PFSK-1 (cell line): ENCODE results near the gene TPM3.

Source experiments
- FOXP2 ChIP-seq: optimal IDR thresholded peaks from 2 replicates; pipeline ENCODE3; 2011; ENCODE audit warnings: borderline replicate concordance, control low read depth, inconsistent platforms; ENCODE audit not compliant: insufficient read depth; ENCODE audit errors: extremely low read length, extremely low read depth
- POLR2AphosphoS5 ChIP-seq: IDR thresholded peaks from 2 replicates; pipeline ENCODE4 v1.6.1; 2012; ENCODE audit warnings: low read depth, mild to moderate bottlenecking, control low read depth, low read length, moderate library complexity
- REST ChIP-seq, 2 experiments: IDR thresholded peaks; 2 replicates each; pipeline versions ENCODE4 v1.6.1 to v1.8.0; 2011 to 2012; ENCODE audit warnings: low read depth in 2 of 2, low read length in 2 of 2, control low read depth in 1 of 2, inconsistent platforms in 1 of 2, mild to moderate bottlenecking in 1 of 2, moderate library complexity in 1 of 2; ENCODE audit not compliant: insufficient read depth in 1 of 2
- SIN3A ChIP-seq: IDR thresholded peaks from 2 replicates; pipeline ENCODE4 v1.6.1; 2012; ENCODE audit warnings: mild to moderate bottlenecking, low read length, moderate library complexity, borderline replicate concordance; ENCODE audit not compliant: insufficient read depth
- TAF1 ChIP-seq: IDR thresholded peaks from 2 replicates; pipeline ENCODE4 v1.6.1; 2012; ENCODE audit warnings: low read length, control low read depth, borderline replicate concordance; ENCODE audit not compliant: insufficient read depth

TPM3 gene

GRCh38 chr1:154182344-154183045 is 9.4 kb downstream of the TPM3 start:
- TF ChIP-seq SIN3A (0 out of 2 replicates have a peak, but pooled peaks have one; percentile 55), POLR2AphosphoS5 (peak; percentile 31; the same call in 1 of the 2 replicates), TAF1 (no peak; the same call in 1 of the 2 replicates)

- TF ChIP-seq TAF1 (no peak), SIN3A (no peak; the same call in 1 of the 2 replicates), FOXP2 (no peak), POLR2AphosphoS5 (no peak), REST (IDR thresholded peaks at IDR 0.05; ENCODE audit: insufficient read depth in 1 of 2, low read depth in 2 of 2, low read length in 2 of 2) (no peak; a peak in 1 of 4 replicates)
Measured at GRCh38 chr1:154181944-154182343, 10.0 kb downstream of the TPM3 start.

- TF ChIP-seq SIN3A (no peak), FOXP2 (no peak), TAF1 (no peak), POLR2AphosphoS5 (no peak), REST (IDR thresholded peaks at IDR 0.05; ENCODE audit: insufficient read depth in 1 of 2, low read depth in 2 of 2, low read length in 2 of 2) (no peak)
Measured at GRCh38 chr1:154179946-154180687, 11.8 kb downstream of the TPM3 start.

GRCh38 chr1:154178911-154179811 is 12.7 kb downstream of the TPM3 start:
- TF ChIP-seq REST (IDR thresholded peaks at IDR 0.05; ENCODE audit: insufficient read depth in 1 of 2, low read depth in 2 of 2, low read length in 2 of 2) (no peak), SIN3A (no peak), POLR2AphosphoS5 (no peak), TAF1 (no peak), FOXP2 (no peak)

GRCh38 chr1:154178013-154178412 is 13.9 kb downstream of the TPM3 start:
- TF ChIP-seq POLR2AphosphoS5 (no peak), REST (IDR thresholded peaks at IDR 0.05; ENCODE audit: insufficient read depth in 1 of 2, low read depth in 2 of 2, low read length in 2 of 2) (no peak), FOXP2 (no peak), SIN3A (no peak), TAF1 (no peak)
